K562 (cell line): ENCODE measurements around the gene BHLHE40. TPM values are rescaled to one million over a fixed set of nuclear protein-coding genes. Genes with fewer than 3 reads are reported as not detected.

Experiments
- ATAC-seq: fragments of 200-7000 bp; cut with Tn5 transposase; 3 replicates; pipeline ENCODE4 v1.9.1; 2020; ENCODE audit warnings: moderate library complexity
- BruUV-seq: library from RNA; stranded (reverse); fragments of 400-500 nt; replicated peaks from 2 replicates; lab custom pipeline; 2021; lab: Mats Ljungman, UMichigan
- CTCF ChIA-PET: fragments of 300-600 bp; formaldehyde crosslinking; extraction: SDS; loops from one replicate; lab custom pipeline; 2021; ENCODE audit warnings: low intra/inter-chr PET ratio; lab: Yijun Ruan, JAX
- POLR2A ChIA-PET: fragments of 300-600, 350-650 bp; sonication (Branson Sonifier 250); formaldehyde crosslinking; extraction: SDS; loops from one replicate; lab custom pipeline; 2021; ENCODE audit warnings: antibody characterized with exemption, inconsistent platforms; lab: Yijun Ruan, JAX
- DNase-seq, 4 experiments: peaks; one replicate each; pipeline versions ENCODE4 v3.0.0 to v3.0.0-alpha.2; 2011 to 2018; ENCODE audit warnings: low spot score in 3 of 4, mixed read lengths in 3 of 4; ENCODE audit errors: extremely low read depth in 1 of 4
- FAIRE-seq: peaks from 2 replicates; lab custom pipeline; 2011; peaks lifted over from hg19 to GRCh38; lab: Jason Lieb, UNC
- H2AFZ ChIP-seq: 2 replicates; pipeline ENCODE4 v1.6.0; 2011; ENCODE audit warnings: low read depth, low read length, control low read depth, inconsistent platforms
- H3K27ac ChIP-seq: fragments of 200-600 bp; 3 replicates; pipeline ENCODE4 v1.8.0; 2011; ENCODE audit warnings: low read depth, mild to moderate bottlenecking, control low read depth, inconsistent platforms, low read length, moderate library complexity, mixed read lengths; ENCODE audit errors: extremely low read depth
- H3K27me3 ChIP-seq, 2 experiments: fragments of 300-600 bp in 1 of 2; 2 replicates in 1 of 2; 3 replicates in 1 of 2; pipeline versions ENCODE4 v1.6.0 to v1.8.0; 2011; ENCODE audit warnings: inconsistent platforms in 2 of 2, low read length in 2 of 2, mild to moderate bottlenecking in 1 of 2, mixed read lengths in 1 of 2, moderate library complexity in 1 of 2; ENCODE audit not compliant: control insufficient read depth in 2 of 2, insufficient read depth in 2 of 2
- H3K36me3 ChIP-seq: fragments of 300-600 bp; 3 replicates; pipeline ENCODE4 v1.8.0; 2011; ENCODE audit warnings: mild to moderate bottlenecking, low read length, inconsistent platforms; ENCODE audit not compliant: control insufficient read depth, insufficient read depth
- H3K4me1 ChIP-seq, 2 experiments: fragments of 200-600 bp in 1 of 2; replicated peaks in 1 of 2; 2 replicates in 1 of 2; 3 replicates in 1 of 2; pipeline versions ENCODE4 v1.5.1 to v1.8.0; 2011; ENCODE audit warnings: inconsistent platforms in 2 of 2, low read length in 2 of 2, mild to moderate bottlenecking in 1 of 2, mixed read lengths in 1 of 2, moderate library complexity in 1 of 2; ENCODE audit not compliant: control insufficient read depth in 2 of 2, insufficient read depth in 2 of 2
- H3K4me2 ChIP-seq: 2 replicates; pipeline ENCODE4 v1.6.1; 2011; ENCODE audit warnings: low read length, control low read depth, inconsistent platforms, mixed read lengths; ENCODE audit not compliant: insufficient read depth
- H3K4me3 ChIP-seq: fragments of 200-600 bp; sonication (generic), shearing (Covaris generic); 2 replicates; pipeline ENCODE4 v1.5.1; 2016; ENCODE audit warnings: control low read depth, inconsistent platforms
- H3K79me2 ChIP-seq: fragments of 200-600 bp; 3 replicates; pipeline ENCODE4 v1.8.0; 2011; ENCODE audit warnings: low read length, inconsistent platforms; ENCODE audit not compliant: control insufficient read depth, insufficient read depth
- H3K9ac ChIP-seq, 2 experiments: 2 replicates each; pipeline versions ENCODE4 v1.6.0 to v1.6.1; 2011; ENCODE audit warnings: low read depth in 2 of 2, low read length in 2 of 2, control low read depth in 1 of 2, inconsistent platforms in 1 of 2, mild to moderate bottlenecking in 1 of 2, mixed read lengths in 1 of 2; ENCODE audit not compliant: insufficient read depth in 1 of 2
- H3K9me1 ChIP-seq: one replicate; pipeline ENCODE4 v1.6.0; 2011; ENCODE audit warnings: inconsistent platforms, mild to moderate bottlenecking, low read length, moderate library complexity; ENCODE audit not compliant: control insufficient read depth, insufficient read depth
- H3K9me3 ChIP-seq: replicated peaks from 2 replicates; pipeline ENCODE4 v1.5.1; 2011; ENCODE audit warnings: low read depth, low read length, inconsistent platforms; ENCODE audit not compliant: control insufficient read depth, insufficient read depth
- H4K20me1 ChIP-seq: replicated peaks from 2 replicates; pipeline ENCODE4 v1.6.1; 2011; ENCODE audit warnings: low read length, inconsistent platforms, mixed read lengths; ENCODE audit not compliant: control insufficient read depth, insufficient read depth
- CBX5 ChIP-seq: IDR thresholded peaks from 2 replicates; pipeline ENCODE4 v1.6.1; 2014; ENCODE audit warnings: low read depth, borderline replicate concordance
- CBX8 ChIP-seq: fragments of 200-600 bp; sonication (generic); IDR thresholded peaks from 2 replicates; pipeline ENCODE4 v1.6.1; 2012; ENCODE audit warnings: borderline replicate concordance, mixed run types, low read depth, mild to moderate bottlenecking, moderate library complexity, mixed read lengths, low read length, control low read depth, inconsistent platforms; ENCODE audit not compliant: poor library complexity, severe bottlenecking; ENCODE audit errors: extremely low read depth
- EHMT2 ChIP-seq: fragments of 450-650 bp; IDR thresholded peaks from 2 replicates; pipeline ENCODE4 v1.6.1; 2018; ENCODE audit warnings: antibody characterized with exemption
- ELK1 ChIP-seq: sonication (generic); formaldehyde crosslinking; IDR thresholded peaks from 2 replicates; pipeline ENCODE4 v1.8.1; 2022; ENCODE audit warnings: missing genetic modification reagents
- FOXP1 ChIP-seq: sonication (generic); formaldehyde crosslinking; IDR thresholded peaks from 2 replicates; pipeline ENCODE4 v1.8.0; 2022; ENCODE audit warnings: mild to moderate bottlenecking, missing genetic modification reagents
- HDAC3 ChIP-seq: fragments of 450-650 bp; IDR thresholded peaks from 2 replicates; pipeline ENCODE4 v1.6.1; 2018; ENCODE audit warnings: borderline replicate concordance, mild to moderate bottlenecking, moderate library complexity; ENCODE audit not compliant: partially characterized antibody
- PHTF2 ChIP-seq: fragments of 250-450 bp; sonication (Bioruptor Pico); IDR thresholded peaks from 2 replicates; pipeline ENCODE4 v1.5.0; 2021; ENCODE audit warnings: mild to moderate bottlenecking
- POLR2A ChIP-seq: fragments of 450-650 bp; conservative IDR thresholded peaks from 2 replicates; pipeline ENCODE4 v1.6.1; 2016
- PPARD ChIP-seq: fragments of 250-450 bp; sonication (Bioruptor Pico); IDR thresholded peaks from 2 replicates; pipeline ENCODE4 v1.8.0; 2022; ENCODE audit warnings: inconsistent platforms, mild to moderate bottlenecking, moderate library complexity
- TAF9B ChIP-seq: fragments of 450-650 bp; IDR thresholded peaks from 2 replicates; pipeline ENCODE4 v1.6.1; 2018; ENCODE audit warnings: mild to moderate bottlenecking; ENCODE audit not compliant: partially characterized antibody
- TEAD4 ChIP-seq, 2 experiments: sonication (generic) in 1 of 2; formaldehyde crosslinking in 1 of 2; IDR thresholded peaks; 2 replicates each; pipeline versions ENCODE4 v1.6.1 to v1.8.0; 2012 to 2022; ENCODE audit warnings: borderline replicate concordance in 1 of 2, inconsistent platforms in 1 of 2, low read length in 1 of 2, mild to moderate bottlenecking in 1 of 2, missing genetic modification reagents in 1 of 2
- ZNF282 ChIP-seq: sonication (generic); formaldehyde crosslinking; IDR thresholded peaks from 2 replicates; pipeline ENCODE4 v1.8.1; 2023; ENCODE audit warnings: missing genetic modification reagents
- ZNF609 ChIP-seq: sonication (generic); formaldehyde crosslinking; IDR thresholded peaks from 2 replicates; pipeline ENCODE4 v1.8.1; 2023; ENCODE audit warnings: missing genetic modification reagents, mild to moderate bottlenecking, borderline replicate concordance
- WGBS: fragments of 100-300 bp; shearing (Covaris generic); methylation state at CpG from one replicate; pipeline ENCODE4 v1.1.6; 2016; ENCODE audit warnings: low coverage, mixed read lengths; ENCODE audit not compliant: insufficient coverage; ENCODE audit errors: missing lambda C conversion rate; 5-methylcytosine and 5-hydroxymethylcytosine counted together
- in situ Hi-C: fragments of 300-500 bp; cut with MboI; formaldehyde crosslinking; loops from 4 replicates; pipeline ENCODE4 v1.15.0; 2018; ENCODE audit warnings: inconsistent platforms, mixed read lengths
- intact Hi-C: fragments of 100-400 bp; cut with micrococcal nuclease; formaldehyde crosslinking; loops from 2 replicates; pipeline ENCODE4 v1.14.2; 2022
- polyA plus RNA-seq, 8 experiments: library from polyadenylated mRNA; depleted of rRNA in 4 of 8; stranded (reverse) in 5 of 8; unstranded in 3 of 8; fragments of >200 nt; fragmentation: Nextera tagmentation in 2 of 8; fragmentation: Illumina TruSeq in 1 of 8; extraction: Ambion mirVana in 2 of 8; extraction: Trizol in 1 of 8; gene quantifications; 2 replicates each; pipeline versions ENCODE4 v1.2.1 to v1.2.3, GENCODE V29; 2011 to 2014; ENCODE audit warnings: inconsistent platforms in 1 of 8, missing spikeins in 1 of 8
- total RNA-seq, 7 experiments: library from RNA; depleted of rRNA in 6 of 7; stranded (reverse); fragments of >200 nt in 6 of 7; fragmentation: Illumina TruSeq in 2 of 7; extraction: Trizol in 2 of 7; gene quantifications; 2 replicates each; pipeline versions ENCODE4 v1.2.1 to v1.2.3, GENCODE V29; 2011 to 2021; ENCODE audit warnings: low replicate concordance in 1 of 7
- TF ChIP-seq, protein P1 (sequence below): sonication (generic); formaldehyde crosslinking; IDR thresholded peaks from 2 replicates; pipeline ENCODE4 v1.8.0; 2022; ENCODE audit warnings: missing genetic modification reagents, mild to moderate bottlenecking, borderline replicate concordance

Gene BHLHE40
- total and polyA plus RNA-seq, 9 of the 15 experiments (the other 6 are each of a cell fraction or from before 2014, with no cell fraction given) = 12.0 to 83.9 (median 31.4) TPM

GRCh38 chr3:4986782-4987537 is 7.7 kb downstream of the BHLHE40 start:
- peak overlapping the region; percentile 41 for H3K4me3 ChIP-seq
- no TSS peak for BruUV-seq
- H3K9me1 ChIP-seq = no peaks in the 10 kb centered on the region
- peak overlapping the region; percentile 73 for H3K4me2 ChIP-seq
- H2AFZ ChIP-seq = peak overlapping the region; percentile 88
- CTCF ChIA-PET = interaction anchor here (1.6 kb wide), 1 partner anchor 71 kb away, joined by 5 read pairs; no protein-coding TSS in a partner anchor
- H3K9ac ChIP-seq = peak overlapping the region; percentile 62 to 87
- ATAC-seq (peak; percentile 84), DNase-seq (peak; percentile 61 to 97 (median 76)), FAIRE-seq (peak; percentile 57)
- no peaks in the 10 kb centered on the region for H3K9me3 ChIP-seq
- H3K79me2 ChIP-seq = peaks cover 45% of the 10 kb centered on the region
- peak overlapping the region; percentile 83 for H3K27ac ChIP-seq
- H4K20me1 ChIP-seq = no peaks in the 10 kb centered on the region; the same call in 1 of the 2 replicates
- under 1% methylated on average over 44 of the region's 44 CpGs for WGBS
- H3K36me3 ChIP-seq = peaks cover 38% of the 10 kb centered on the region
- POLR2A ChIA-PET = interaction anchor here (0.5 to 8.1 kb wide), 28 partner anchors 7 to 550 kb away, joined by 3 to 85 read pairs (median 4); no protein-coding TSS in a partner anchor
- H3K4me1 ChIP-seq = peaks cover 49 to 75% of the 10 kb centered on the region in 2 experiments
- no peaks in the 10 kb centered on the region for H3K27me3 ChIP-seq
- intact Hi-C loops (no loop called here), in situ Hi-C loops (no loop called here)
- TF ChIP-seq TAF9B (no peak), POLR2A (peak; percentile 78), HDAC3 (no peak), TEAD4 (IDR thresholded peaks at IDR 0.05; ENCODE audit: low read length) (no peak), TEAD4 (CRISPR knock-in tag; IDR thresholded peaks at IDR 0.05; ENCODE audit: borderline replicate concordance) (no peak), ZNF282 (CRISPR knock-in tag) (no peak), PPARD (no peak), CBX5 (peak; percentile 95), ELK1 (CRISPR knock-in tag) (no peak), ZNF609 (no peak; the same call in 1 of the 2 replicates), FOXP1 (peak; percentile 87; the same call in 1 of the 2 replicates), PHTF2 (CRISPR knock-in tag) (no peak), CBX8 (no peak), EHMT2 (no peak)
- TF ChIP-seq, protein P1, sequence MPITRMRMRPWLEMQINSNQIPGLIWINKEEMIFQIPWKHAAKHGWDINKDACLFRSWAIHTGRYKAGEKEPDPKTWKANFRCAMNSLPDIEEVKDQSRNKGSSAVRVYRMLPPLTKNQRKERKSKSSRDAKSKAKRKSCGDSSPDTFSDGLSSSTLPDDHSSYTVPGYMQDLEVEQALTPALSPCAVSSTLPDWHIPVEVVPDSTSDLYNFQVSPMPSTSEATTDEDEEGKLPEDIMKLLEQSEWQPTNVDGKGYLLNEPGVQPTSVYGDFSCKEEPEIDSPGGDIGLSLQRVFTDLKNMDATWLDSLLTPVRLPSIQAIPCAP = no peak
